NCI-H774 (cell line): ENCODE data around the gene ITLN2.
"Not testable (repeated sequence)": the region's sequence is repeated elsewhere in the genome, so short reads cannot be mapped to it uniquely, and the experiment has no call there.

ENCODE experiments used
- DNase-seq: peaks from one replicate; lab custom pipeline; 2025; lab: John Stamatoyannopoulos, UW

ITLN2 gene

DNA sequence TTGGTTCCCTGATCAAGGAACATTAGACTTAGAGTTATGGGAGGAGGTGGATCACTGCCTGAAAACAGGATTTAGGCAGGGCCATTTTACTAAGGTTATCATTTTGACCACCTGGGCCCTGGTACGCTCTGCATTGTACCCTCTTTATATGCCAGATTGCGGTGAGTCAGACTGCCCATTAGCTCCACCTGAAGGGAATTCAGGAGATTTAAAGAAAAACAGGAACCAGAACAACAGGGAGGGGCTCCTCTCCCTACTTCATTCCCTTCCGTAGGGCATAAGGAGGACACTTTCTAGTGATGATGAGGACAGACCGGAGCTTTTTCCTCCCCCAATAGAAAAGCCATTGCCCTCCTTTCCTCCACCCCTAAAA lies 49.0 kb downstream of the ITLN2 start:
- no peak for DNase-seq

DNA sequence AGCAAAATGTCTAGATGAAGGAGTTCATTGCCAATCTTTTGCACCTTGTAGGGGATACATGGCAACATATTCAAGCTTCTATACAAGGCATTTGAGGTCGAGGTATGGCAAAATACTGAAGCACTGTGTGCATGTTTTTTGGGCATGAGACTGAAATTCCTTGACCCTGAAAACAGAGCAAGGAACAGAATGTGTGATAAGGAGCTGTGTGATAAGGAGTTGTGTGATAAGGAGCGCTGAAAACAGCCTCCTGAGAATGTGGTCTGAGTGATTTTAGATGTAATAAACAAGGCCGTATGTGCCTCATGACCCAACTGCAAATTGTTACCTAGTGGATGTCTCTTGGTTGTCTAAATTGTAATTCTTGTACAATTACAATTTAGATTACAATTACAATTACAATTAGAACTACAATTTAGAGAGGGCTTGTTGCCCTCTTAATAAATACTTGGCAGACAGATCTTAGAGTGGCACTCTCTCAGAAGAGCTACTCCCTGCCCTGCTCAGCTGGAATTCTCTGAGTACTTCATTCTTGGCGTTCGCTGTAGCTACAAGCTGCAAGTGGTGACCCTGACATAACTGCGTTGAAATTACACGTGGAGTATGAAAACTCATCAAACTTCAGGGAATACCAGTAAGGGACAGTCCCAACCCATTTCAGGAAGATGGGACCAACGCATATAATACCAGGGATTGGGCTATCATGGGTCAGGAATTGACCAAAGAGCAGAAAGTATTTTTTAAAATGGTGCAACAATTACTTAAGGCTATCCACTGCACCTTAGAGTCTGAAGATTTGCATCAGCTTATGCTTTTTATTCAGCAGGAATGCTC lies 49.6 kb downstream of the ITLN2 start:
- DNase-seq, result no peak

GRCh38 chr1:160902251-160902650 lies 52.4 kb downstream of the ITLN2 start:
- DNase-seq, result not testable (repeated sequence)

- DNase-seq, result no peak
Measured at GRCh38 chr1:160901768-160902167, 52.8 kb downstream of the ITLN2 start.

DNA sequence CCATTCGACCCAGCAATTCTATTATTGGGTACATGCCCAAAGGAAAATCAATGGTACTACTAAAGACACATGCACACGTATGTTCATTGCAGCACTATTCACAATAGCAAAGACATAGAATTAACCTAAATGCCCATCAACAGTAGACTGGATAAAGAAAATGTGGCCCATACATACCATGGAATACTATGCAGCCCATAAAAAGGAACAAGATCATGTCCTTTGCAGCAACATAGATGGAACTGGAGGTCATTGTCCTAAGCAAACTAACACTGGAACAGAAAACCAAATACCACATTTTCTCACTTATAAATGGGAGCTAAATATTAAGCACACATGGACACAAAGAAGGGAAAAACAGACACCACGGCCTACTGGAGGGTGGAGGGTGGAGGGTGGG lies 53.9 kb downstream of the ITLN2 start:
- DNase-seq, result not testable (repeated sequence)
